Transverse colon (tissue), 4 donors: ENCODE data around the gene GTF3C5.

Experiments
- CTCF ChIP-seq, 5 experiments: fragments of 200-600 bp in 3 of 5; fragments of 450-650 bp in 2 of 5; sonication (generic) in 3 of 5; IDR thresholded peaks; 1 replicate in 2 of 5; 2 replicates in 3 of 5; pipeline ENCODE4 v1.5.1; 2016 to 2017; ENCODE audit warnings: antibody characterized with exemption in 5 of 5, inconsistent platforms in 3 of 5, mild to moderate bottlenecking in 2 of 5, moderate library complexity in 1 of 5
- EP300 ChIP-seq: sonication (generic); formaldehyde crosslinking; IDR thresholded peaks from one replicate; pipeline ENCODE4 v1.6.1; 2017; ENCODE audit warnings: antibody characterized with exemption, low read depth
- POLR2A ChIP-seq: fragments of 450-650 bp; IDR thresholded peaks from one replicate; pipeline ENCODE4 v1.6.1; 2016; ENCODE audit warnings: antibody characterized with exemption, mild to moderate bottlenecking, moderate library complexity
- POLR2AphosphoS5 ChIP-seq, 3 donors: sonication (generic); formaldehyde crosslinking; IDR thresholded peaks; one replicate each; pipeline ENCODE4 v1.6.1; 2016; ENCODE audit warnings: antibody characterized with exemption in 3 of 3

- TF ChIP-seq POLR2AphosphoS5 (IDR thresholded peaks at IDR 0.05), result no peak
- no peak for TF ChIP-seq CTCF (IDR thresholded peaks at IDR 0.05)
- TF ChIP-seq EP300, result no peak
- no peak for TF ChIP-seq POLR2A
Measured at GRCh38 chr9:133098871-133099270, 68.1 kb downstream of the GTF3C5 start.
